ENCODE measurements around the gene GZF1. TPM values are rescaled to one million over a fixed set of nuclear protein-coding genes. Genes with fewer than 3 reads are reported as not detected.

Gene GZF1
- total RNA-seq (2022; extraction: Qiagen RNA extraction; ENCODE audit: low read depth), result 9.3 to 15.1 TPM (median 11.6 TPM) in 5 replicates

DNA sequence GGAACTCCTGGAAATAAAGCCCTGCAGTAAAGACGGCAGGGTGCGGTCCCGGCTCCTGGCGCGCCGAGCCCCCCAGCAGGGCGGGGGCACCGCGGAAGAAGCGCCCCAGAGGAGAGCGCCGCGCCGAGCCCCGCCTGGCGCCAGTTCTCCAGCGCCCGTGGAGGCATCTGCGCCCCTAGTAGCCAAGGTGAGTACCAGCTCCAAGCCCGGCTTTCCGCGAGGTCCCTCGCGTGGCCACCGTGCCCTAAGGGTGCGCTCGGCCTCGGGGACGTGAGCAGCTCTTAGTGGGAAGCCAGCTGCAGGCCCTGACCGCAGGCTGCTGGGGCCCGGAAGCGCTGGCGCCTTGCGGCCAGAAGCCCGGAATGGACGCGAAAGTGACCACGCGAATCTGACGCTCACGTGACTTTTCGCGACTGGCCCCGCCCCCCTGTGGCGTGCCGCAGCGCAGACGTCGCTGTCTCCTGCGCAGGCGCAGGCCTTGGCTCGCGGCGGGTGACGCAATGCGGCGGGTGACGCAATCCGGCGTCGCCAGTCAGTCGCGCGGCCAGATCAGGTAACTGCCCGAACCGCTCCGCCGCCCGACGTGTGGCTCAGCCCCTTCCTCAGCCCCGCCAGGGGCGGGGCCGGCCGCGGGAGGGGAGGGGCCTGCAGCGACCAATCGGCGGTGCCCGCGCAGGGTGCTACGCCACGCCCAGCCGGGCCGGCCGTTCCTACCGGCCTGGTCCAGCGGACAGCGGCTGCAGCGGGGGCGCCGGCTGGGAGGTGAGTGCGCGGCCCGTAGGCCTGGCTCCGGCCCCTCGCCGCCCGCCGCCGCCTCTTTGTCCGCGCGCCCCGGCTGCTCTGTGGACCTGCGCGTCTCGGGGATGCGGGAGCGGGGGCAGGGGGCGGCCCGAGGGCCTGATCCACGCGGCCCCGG is at the start of gene GZF1:
Gene GZF1 (plus strand): TSS at position 707 of the 916 bp plus-strand sequence. CDS start 2,202 bp downstream, outside the sequence.

DNA sequence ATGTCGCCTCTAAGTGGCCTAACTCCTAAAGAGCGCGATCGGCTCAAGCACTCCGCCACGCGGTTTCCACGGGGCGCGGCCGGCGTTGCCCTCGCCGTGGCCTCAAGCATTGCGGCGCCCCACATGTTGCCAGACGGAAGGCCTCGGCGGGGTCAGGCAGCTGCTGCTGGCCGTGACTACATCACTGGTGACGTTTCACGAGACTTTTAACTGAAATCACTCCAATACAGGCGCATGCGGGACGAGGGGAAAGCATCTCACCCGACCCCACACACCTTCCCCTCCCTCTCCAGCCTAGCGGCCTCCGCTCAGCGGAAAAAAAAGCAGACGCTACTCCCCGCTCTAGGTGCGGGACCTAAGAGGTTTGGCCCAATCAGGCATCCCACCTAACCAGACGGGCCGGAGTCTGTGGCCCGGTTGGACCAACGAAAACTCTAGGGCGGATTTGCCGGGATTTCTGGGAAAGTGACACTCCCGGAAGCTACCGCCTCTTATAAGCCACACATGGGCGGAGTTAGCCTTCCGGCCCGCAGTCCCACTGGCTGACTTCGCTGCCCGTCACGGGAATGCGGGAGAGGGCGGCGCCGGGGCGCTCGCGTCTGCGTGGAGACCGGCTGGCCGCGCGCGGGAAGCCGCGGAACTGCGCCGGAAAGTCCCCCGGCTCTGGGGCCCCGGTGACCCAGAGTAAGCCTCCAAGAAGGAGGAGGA is 11.6 kb upstream of the GZF1 start, which contains the start of gene NXT1:
Gene NXT1 (plus strand): TSS at position 596 of the 708 bp plus-strand sequence. CDS start 3,251 bp downstream, outside the sequence.

DNA sequence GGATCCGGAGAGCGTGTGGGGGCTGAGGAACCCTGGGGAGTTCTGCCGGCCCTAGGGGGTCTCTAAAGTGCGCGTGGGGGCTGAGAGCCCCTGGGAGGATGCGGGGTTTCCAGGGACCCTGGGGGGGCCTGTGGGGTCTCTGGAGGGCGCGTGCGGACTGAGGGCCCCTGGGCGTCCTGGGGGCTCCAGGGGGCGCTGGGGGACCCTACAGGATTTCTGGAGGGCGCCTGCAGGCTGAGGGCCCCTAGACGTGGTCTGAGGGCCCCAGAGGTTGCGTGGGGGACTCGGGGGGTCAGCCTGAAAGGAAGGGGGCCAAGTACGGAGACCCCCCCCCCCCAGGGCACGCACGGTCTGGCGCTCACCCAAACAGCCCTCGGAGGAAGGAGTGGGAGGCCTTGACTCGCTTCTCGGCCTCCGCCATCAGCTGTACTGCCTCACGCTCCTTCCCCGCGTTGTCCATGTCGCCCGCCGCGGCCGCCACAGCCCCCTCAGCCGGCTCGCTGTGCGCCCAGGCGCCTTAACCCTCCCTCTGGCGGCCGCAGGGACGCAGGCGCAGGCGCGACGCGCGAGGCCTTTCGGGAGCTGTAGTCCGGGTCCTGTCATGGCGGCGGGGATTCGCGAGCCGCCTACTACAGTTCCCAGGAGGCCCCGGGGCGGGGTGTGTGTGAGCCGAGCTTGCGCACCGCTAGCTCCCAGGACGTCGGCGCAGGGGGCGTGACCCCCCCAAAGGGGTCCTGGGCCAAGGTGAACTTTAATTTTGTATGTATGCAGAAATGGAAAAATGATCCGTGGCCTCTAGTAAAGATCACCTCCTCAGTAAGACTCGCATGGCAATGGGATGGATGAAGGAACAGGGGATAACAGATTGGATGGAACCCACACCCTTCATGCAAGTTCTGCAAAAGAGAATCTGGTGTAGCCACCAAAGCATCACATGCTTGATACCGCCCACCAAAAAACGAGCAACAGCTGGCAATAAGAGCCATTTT is 59.3 kb downstream of the GZF1 start, which contains the start of gene NAPB:
Gene NAPB (minus strand): TSS at position 546 of the 989 bp plus-strand sequence. CDS start 86 bp downstream, at position 460.

Other genes starting within 250 kb of the GZF1 start
- gene NXT1, start 11.4 kb upstream of the GZF1 start, total RNA-seq (2022; extraction: Qiagen RNA extraction; ENCODE audit: low read depth), result 48.1 to 72.5 TPM (median 69.6 TPM) in 5 replicates
- gene NAPB, start 59.3 kb downstream of the GZF1 start, total RNA-seq (2022; extraction: Qiagen RNA extraction; ENCODE audit: low read depth), result 2.3 to 4.1 TPM (median 3.9 TPM) in 5 replicates
- not detected in 5 replicates for gene CSTL1, start 77.5 kb downstream of the GZF1 start, total RNA-seq (2022; extraction: Qiagen RNA extraction; ENCODE audit: low read depth)
- not detected in 5 replicates for gene CST11, start 90.7 kb downstream of the GZF1 start, total RNA-seq (2022; extraction: Qiagen RNA extraction; ENCODE audit: low read depth)
- gene CST8, start 128.9 kb downstream of the GZF1 start, total RNA-seq (2022; extraction: Qiagen RNA extraction; ENCODE audit: low read depth), result not detected in 5 replicates
- not detected in 5 replicates for gene CST9L, start 206.3 kb downstream of the GZF1 start, total RNA-seq (2022; extraction: Qiagen RNA extraction; ENCODE audit: low read depth)
- gene CST9, start 243.7 kb downstream of the GZF1 start, total RNA-seq (2022; extraction: Qiagen RNA extraction; ENCODE audit: low read depth), result not detected in 5 replicates